ENCODE results near the gene RFT1. TPM values are rescaled to one million over a fixed set of nuclear protein-coding genes. Genes with fewer than 3 reads are reported as not detected.

The RFT1 gene
- total and polyA plus RNA-seq, 2 donors (not counting 3 experiments of a cell fraction or from before 2014, with no cell fraction given) = 29.8 to 39.9 TPM

- DNase-seq (ENCODE audit: low read depth, low spot score) = no peak
- CTCF ChIA-PET = no interaction called here
- Histone ChIP-seq H3K9me1 (replicated peaks; ENCODE audit: control insufficient read depth, extremely low read depth, insufficient read depth, low read length) (no peaks in the 10 kb centered on the region), H3K79me2 (ENCODE audit: control insufficient read depth, insufficient read depth, low read length) (no peaks in the 10 kb centered on the region), H3K27me3 (ENCODE audit: control insufficient read depth in 2 of 2, insufficient read depth in 2 of 2, low read length in 2 of 2) (no peaks in the 10 kb centered on the region), H4K20me1 (replicated peaks; ENCODE audit: control insufficient read depth, extremely low read depth, insufficient read depth, low read length) (no peaks in the 10 kb centered on the region), H3K27ac (ENCODE audit: insufficient read depth, low read depth, low read length) (no peak overlapping the region), H3K4me2 (ENCODE audit: insufficient read depth, low read length) (no peak overlapping the region), H3K9me3 (replicated peaks; ENCODE audit: control insufficient read depth, insufficient read depth, low read length) (no peaks in the 10 kb centered on the region), H3K4me1 (ENCODE audit: control insufficient read depth, extremely low read depth, insufficient read depth, low read length) (no peaks in the 10 kb centered on the region), H2AFZ (ENCODE audit: low read depth, low read length) (no peak overlapping the region), H3K4me3 (replicated peaks in 1 of 3; ENCODE audit: insufficient read depth in 1 of 3, low read depth in 1 of 3, low read length in 3 of 3) (no peak overlapping the region), H3K9ac (replicated peaks; ENCODE audit: extremely low read depth, insufficient read depth, low read length) (no peak overlapping the region), H3K36me3 (ENCODE audit: control insufficient read depth in 2 of 2, extremely low read depth in 1 of 2, insufficient read depth in 2 of 2, low read length in 2 of 2) (no peaks in the 10 kb centered on the region)
- TF ChIP-seq FOS (IDR thresholded peaks at IDR 0.05; ENCODE audit: borderline replicate concordance, insufficient read depth, low read length) (no peak), CTCF (IDR thresholded peaks at IDR 0.05; ENCODE audit: extremely low read depth in 1 of 2, insufficient read depth in 1 of 2, low read depth in 1 of 2, low read length in 2 of 2) (no peak), POLR2AphosphoS5 (IDR thresholded peaks at IDR 0.05; ENCODE audit: insufficient read depth, low read depth, low read length) (no peak), MAX (IDR thresholded peaks at IDR 0.05; ENCODE audit: insufficient read depth, insufficient read length) (no peak), JUN (IDR thresholded peaks at IDR 0.05; ENCODE audit: borderline replicate concordance, insufficient read depth, insufficient read length, low read depth) (no peak), MYC (IDR thresholded peaks at IDR 0.05; ENCODE audit: low read depth, low read length) (no peak), POLR2A (IDR thresholded peaks at IDR 0.05; ENCODE audit: low read depth, low read length) (no peak), EZH2 (IDR thresholded peaks at IDR 0.05; ENCODE audit: borderline replicate concordance, low read depth, low read length, severe bottlenecking) (no peak)
- FAIRE-seq = no peak
- POLR2A ChIA-PET = no interaction called here
- intact Hi-C loops (cut with micrococcal nuclease) = no loop called here
- dilution Hi-C loops (cut with MboI; ENCODE audit: extremely low pct_ligation_motif_present, low sequenced_read_pairs) = no loop called here
- no TSS peak for BruUV-seq (replicated peaks)
These were observed 48.9 kb downstream of the RFT1 start for GRCh38 chr3:53081318-53081717.
